HepG2 (cell line): ENCODE results near the gene PRRC1. TPM values are rescaled to one million over a fixed set of nuclear protein-coding genes. Genes with fewer than 3 reads are reported as not detected.

Source experiments
- ATAC-seq: fragments of 200-7000 bp; cut with Tn5 transposase; 3 replicates; pipeline ENCODE4 v1.9.1; 2020; ENCODE audit warnings: mild to moderate bottlenecking, moderate library complexity
- BruUV-seq: library from RNA; stranded (reverse); fragments of 400-500 nt; replicated peaks from 2 replicates; lab custom pipeline; 2021; lab: Mats Ljungman, UMichigan
- CTCF ChIA-PET: fragments of 300-600 bp; formaldehyde crosslinking; extraction: SDS; loops from one replicate; lab custom pipeline; 2021; ENCODE audit warnings: low total read pairs, inconsistent platforms, low intra/inter-chr PET ratio; lab: Yijun Ruan, JAX
- POLR2A ChIA-PET: fragments of 350-600 bp; sonication (Branson Sonifier 250); formaldehyde crosslinking; loops from one replicate; lab custom pipeline; 2020; ENCODE audit warnings: antibody characterized with exemption, inconsistent platforms; lab: Yijun Ruan, JAX
- DNase-seq: peaks from one replicate; pipeline ENCODE4 v3.0.0-alpha.2; 2015; ENCODE audit warnings: low spot score
- FAIRE-seq: peaks from 3 replicates; lab custom pipeline; 2011; peaks lifted over from hg19 to GRCh38; lab: Jason Lieb, UNC
- H2AFZ ChIP-seq: one replicate; pipeline ENCODE4 v1.6.1; 2011; ENCODE audit warnings: low read length, inconsistent platforms
- H3K27ac ChIP-seq: fragments of 300-600 bp; 3 replicates; pipeline ENCODE4 v1.8.0; 2011; ENCODE audit warnings: mixed run types, mild to moderate bottlenecking, mixed read lengths, low read length, inconsistent platforms; ENCODE audit not compliant: insufficient read depth; ENCODE audit errors: extremely low read length
- H3K27me3 ChIP-seq, 2 experiments: fragments of 200-600 bp in 1 of 2; 2 replicates in 1 of 2; 3 replicates in 1 of 2; pipeline versions ENCODE4 v1.6.0 to v1.8.0; 2011; ENCODE audit warnings: low read length in 2 of 2, mild to moderate bottlenecking in 2 of 2, moderate library complexity in 2 of 2, inconsistent platforms in 1 of 2; ENCODE audit not compliant: insufficient read depth in 2 of 2, control insufficient read depth in 1 of 2
- H3K36me3 ChIP-seq, 2 experiments: fragments of 200-600 bp in 1 of 2; replicated peaks in 1 of 2; 2 replicates in 1 of 2; 3 replicates in 1 of 2; pipeline versions ENCODE4 v1.5.1 to v1.8.0; 2011; ENCODE audit warnings: low read length in 2 of 2, inconsistent platforms in 1 of 2; ENCODE audit not compliant: insufficient read depth in 2 of 2, control insufficient read depth in 1 of 2
- H3K4me1 ChIP-seq: 2 replicates; pipeline ENCODE4 v1.5.1; 2012; ENCODE audit warnings: low read length, inconsistent platforms; ENCODE audit not compliant: insufficient read depth
- H3K4me2 ChIP-seq: 2 replicates; pipeline ENCODE4 v1.6.0; 2011; ENCODE audit warnings: low read depth, low read length, inconsistent platforms
- H3K4me3 ChIP-seq, 3 experiments: fragments of 200-600 bp in 1 of 3; sonication (generic), shearing (Covaris generic) in 1 of 3; replicated peaks in 1 of 3; 2 replicates each; pipeline ENCODE4 v1.5.1; 2011 to 2016; ENCODE audit warnings: low read length in 3 of 3, inconsistent platforms in 2 of 3, low read depth in 2 of 3, mild to moderate bottlenecking in 2 of 3, control low read depth in 1 of 3, mixed read lengths in 1 of 3; ENCODE audit not compliant: insufficient read depth in 1 of 3
- H3K79me2 ChIP-seq: one replicate; pipeline ENCODE4 v1.6.1; 2011; ENCODE audit warnings: low read length, inconsistent platforms; ENCODE audit not compliant: insufficient read depth
- H3K9ac ChIP-seq: 2 replicates; pipeline ENCODE4 v1.6.0; 2011; ENCODE audit warnings: mild to moderate bottlenecking, low read depth, low read length, inconsistent platforms; ENCODE audit not compliant: insufficient read depth
- H3K9me3 ChIP-seq: 2 replicates; pipeline ENCODE4 v1.5.1; 2012; ENCODE audit warnings: mild to moderate bottlenecking, low read length
- H4K20me1 ChIP-seq: 2 replicates; pipeline ENCODE4 v1.6.0; 2011; ENCODE audit warnings: inconsistent platforms, mild to moderate bottlenecking, low read length, moderate library complexity; ENCODE audit not compliant: insufficient read depth
- ATF1 ChIP-seq: IDR thresholded peaks from 2 replicates; pipeline ENCODE4 v1.6.1; 2016; ENCODE audit warnings: mild to moderate bottlenecking, control low read depth
- CHCHD3 ChIP-seq: sonication (generic); formaldehyde crosslinking; IDR thresholded peaks from 2 replicates; pipeline ENCODE4 v1.8.0; 2022; ENCODE audit warnings: mild to moderate bottlenecking, missing genetic modification reagents, moderate library complexity
- CREB1 ChIP-seq, 2 experiments: fragments of 450-650 bp in 1 of 2; IDR thresholded peaks; 2 replicates each; pipeline ENCODE4 v1.6.1; 2016 to 2017; ENCODE audit warnings: control low read depth in 1 of 2, mild to moderate bottlenecking in 1 of 2, missing compliant biosample characterization in 1 of 2, missing genetic modification characterization in 1 of 2
- DDIT3 ChIP-seq: sonication (generic); formaldehyde crosslinking; IDR thresholded peaks from 2 replicates; pipeline ENCODE4 v1.4.0; 2020; ENCODE audit warnings: mild to moderate bottlenecking, missing genetic modification reagents
- DR1 ChIP-seq: sonication (generic); formaldehyde crosslinking; IDR thresholded peaks from 2 replicates; pipeline ENCODE4 v1.8.0; 2021; ENCODE audit warnings: mild to moderate bottlenecking, missing genetic modification reagents, inconsistent platforms
- FOXA1 ChIP-seq, 2 experiments: fragments of 450-650 bp in 1 of 2; sonication (generic) in 1 of 2; formaldehyde crosslinking in 1 of 2; IDR thresholded peaks; 2 replicates each; pipeline versions ENCODE4 v1.4.0 to v1.6.1; 2016 to 2020; ENCODE audit warnings: missing genetic modification reagents in 1 of 2
- ONECUT2 ChIP-seq: sonication (generic); formaldehyde crosslinking; IDR thresholded peaks from 2 replicates; pipeline ENCODE4 v1.4.0; 2020; ENCODE audit warnings: missing genetic modification reagents
- RBM39 ChIP-seq: fragments of 200-400 bp; formaldehyde crosslinking; IDR thresholded peaks from one replicate; pipeline ENCODE4 v1.6.1; 2018; ENCODE audit warnings: antibody characterized with exemption, mild to moderate bottlenecking, low read depth, low read length; ENCODE audit not compliant: poor library complexity, severe bottlenecking
- TCF12 ChIP-seq, 2 experiments: fragments of 450-650 bp in 1 of 2; sonication (generic) in 1 of 2; formaldehyde crosslinking in 1 of 2; IDR thresholded peaks; 2 replicates each; pipeline versions ENCODE4 v1.6.1 to v1.8.0; 2017 to 2022; ENCODE audit warnings: antibody characterized with exemption in 1 of 2, mild to moderate bottlenecking in 1 of 2, missing genetic modification reagents in 1 of 2, moderate library complexity in 1 of 2
- ZBED4 ChIP-seq: sonication (generic); formaldehyde crosslinking; IDR thresholded peaks from 2 replicates; pipeline ENCODE4 v1.4.0; 2020; ENCODE audit warnings: missing genetic modification reagents, borderline replicate concordance
- ZNF337 ChIP-seq: sonication (generic); formaldehyde crosslinking; IDR thresholded peaks from 2 replicates; pipeline ENCODE4 v1.5.1; 2020; ENCODE audit warnings: missing genetic modification reagents, low read depth, mild to moderate bottlenecking, borderline replicate concordance
- ZNF432 ChIP-seq: sonication (generic); formaldehyde crosslinking; IDR thresholded peaks from 2 replicates; pipeline ENCODE4 v1.5.0; 2020; ENCODE audit warnings: missing genetic modification reagents, mild to moderate bottlenecking, borderline replicate concordance
- ZNF510 ChIP-seq: sonication (generic); formaldehyde crosslinking; IDR thresholded peaks from 2 replicates; pipeline ENCODE4 v1.4.0; 2020; ENCODE audit warnings: low read depth, mild to moderate bottlenecking, missing genetic modification reagents
- ZNF782 ChIP-seq: sonication (generic); formaldehyde crosslinking; IDR thresholded peaks from 2 replicates; pipeline ENCODE4 v1.4.0; 2020; ENCODE audit warnings: missing genetic modification reagents, mild to moderate bottlenecking, borderline replicate concordance
- ZNF883 ChIP-seq: sonication (generic); formaldehyde crosslinking; IDR thresholded peaks from 2 replicates; pipeline ENCODE4 v1.5.1; 2020; ENCODE audit warnings: mild to moderate bottlenecking, missing genetic modification reagents; ENCODE audit errors: not compliant biosample characterization
- WGBS: methylation state at CpG from one replicate; pipeline ENCODE4 v1.1.6; 2017; ENCODE audit warnings: low lambda C conversion rate; 5-methylcytosine and 5-hydroxymethylcytosine counted together
- in situ Hi-C: cut with HindIII; loops from 2 replicates; pipeline ENCODE4 v1.10.0; 2017; ENCODE audit warnings: low pct_unique_long_range_greater_than_20kb; ENCODE audit not compliant: extremely low pct_ligation_motif_present
- intact Hi-C: fragments of 100-400 bp; cut with micrococcal nuclease; formaldehyde crosslinking; loops from one replicate; pipeline ENCODE4 v1.10.0; 2022; ENCODE audit not compliant: unreplicated experiment
- polyA plus RNA-seq, 8 experiments: library from polyadenylated mRNA; depleted of rRNA in 3 of 8; stranded (reverse) in 7 of 8; unstranded in 1 of 8; fragments of >200 nt; fragmentation: Illumina TruSeq in 4 of 8; extraction: Trizol in 4 of 8; gene quantifications; 2 replicates each; pipeline versions ENCODE4 v1.2.1 to v1.2.3, GENCODE V29; 2011 to 2016; ENCODE audit warnings: low read depth in 4 of 8, missing spikeins in 1 of 8, mixed read lengths in 1 of 8; ENCODE audit not compliant: insufficient read depth in 1 of 8
- total RNA-seq, 5 experiments: library from RNA; depleted of rRNA; stranded (reverse); fragments of >200 nt; fragmentation: Illumina TruSeq; extraction: Trizol; gene quantifications; 2 replicates each; pipeline ENCODE4 v1.2.3, GENCODE V29; 2016; ENCODE audit warnings: low read depth in 1 of 5

The PRRC1 gene
- total and polyA plus RNA-seq, 2 of the 13 experiments (the other 11 are each of a cell fraction or from before 2014, with no cell fraction given) = 48.5 to 51.9 TPM

DNA sequence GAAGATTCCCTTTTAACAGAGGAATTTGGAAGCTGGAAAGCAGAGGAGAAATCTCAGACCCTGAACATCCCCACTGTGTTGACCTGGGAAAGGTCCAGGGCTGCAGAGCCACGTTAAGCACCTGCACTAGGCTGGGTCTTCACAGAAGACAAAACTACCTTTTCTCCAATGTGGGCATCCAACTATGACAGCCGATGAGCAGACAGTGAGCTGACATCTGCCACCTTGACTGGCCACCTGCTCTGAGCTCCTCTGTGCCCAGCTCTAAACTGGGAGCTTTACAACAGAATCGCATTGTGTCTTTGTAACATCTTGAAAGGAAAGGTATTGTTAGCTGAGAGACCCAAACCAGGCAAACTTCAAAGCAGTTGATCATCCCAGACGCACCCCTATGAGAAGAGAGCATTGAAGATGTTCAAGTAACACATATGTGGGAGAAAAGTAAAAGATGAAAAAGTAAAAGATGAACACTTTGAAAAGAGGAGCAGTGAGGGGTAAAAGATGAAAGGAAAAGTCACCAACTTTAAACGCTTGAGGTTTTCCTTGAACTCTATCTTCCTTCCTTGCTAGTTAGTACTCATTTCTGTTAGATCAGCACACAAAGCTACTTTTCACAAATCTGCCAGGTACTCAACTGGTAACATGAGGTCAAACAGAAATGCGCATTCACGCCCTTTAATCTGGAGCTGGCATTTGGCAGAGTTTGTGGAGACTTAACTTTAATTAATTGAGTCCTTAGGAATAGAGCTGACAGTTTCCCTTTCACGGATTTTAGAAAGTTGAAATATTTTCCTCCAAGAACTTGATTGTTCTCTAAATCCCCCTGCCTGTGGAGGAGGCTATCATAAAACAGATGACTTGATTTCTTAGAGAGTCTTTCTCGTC is 78.3 kb downstream of the PRRC1 start:
- CTCF ChIA-PET = no interaction called here
- POLR2A ChIA-PET = no interaction called here
- BruUV-seq = no TSS peak
- no peak for ATAC-seq
- in situ Hi-C loops = no loop called here
- intact Hi-C loops = no loop called here
- no peaks in the 10 kb centered on the region for H3K4me1 ChIP-seq
- DNase-seq = no peak
- no peak overlapping the region for H3K4me3 ChIP-seq
- TF ChIP-seq CREB1 (IDR thresholded peaks at IDR 0.05) (no peak), CREB1 (CRISPR knock-in tag; IDR thresholded peaks at IDR 0.05) (no peak), DR1 (CRISPR knock-in tag) (no peak), CHCHD3 (no peak), DDIT3 (no peak), ATF1 (CRISPR knock-in tag) (no peak), ZBED4 (CRISPR knock-in tag) (no peak), ONECUT2 (CRISPR knock-in tag) (no peak), ZNF782 (CRISPR knock-in tag) (no peak), ZNF432 (no peak), RBM39 (no peak), FOXA1 (IDR thresholded peaks at IDR 0.05) (no peak), FOXA1 (CRISPR knock-in tag; IDR thresholded peaks at IDR 0.05) (no peak), ZNF510 (CRISPR knock-in tag) (no peak), TCF12 (IDR thresholded peaks at IDR 0.05) (no peak), TCF12 (CRISPR knock-in tag; IDR thresholded peaks at IDR 0.05) (no peak), ZNF337 (CRISPR knock-in tag) (no peak), ZNF883 (no peak)
- no peak overlapping the region for H2AFZ ChIP-seq
- H3K36me3 ChIP-seq = no peaks in the 10 kb centered on the region
- no peak for FAIRE-seq
- no peaks in the 10 kb centered on the region for H3K9me3 ChIP-seq
- no peaks in the 10 kb centered on the region for H3K27me3 ChIP-seq
- H4K20me1 ChIP-seq = no peaks in the 10 kb centered on the region
- H3K27ac ChIP-seq = no peak overlapping the region
- 17% methylated on average over 9 of the region's 9 CpGs for WGBS
- no peak overlapping the region for H3K9ac ChIP-seq
- no peak overlapping the region for H3K4me2 ChIP-seq
- H3K79me2 ChIP-seq = no peaks in the 10 kb centered on the region
